HL-60/S4 treated with phorbol 12-myristate 13-acetate at 8.2 ng/mL for 4 days and 3 days (cell line): ENCODE measurements around the gene EXD3.

Source experiments
- in situ Hi-C: fragments of 300-500 bp; cut with MboI; formaldehyde crosslinking; loops from 2 replicates; pipeline ENCODE4 v1.15.0; 2022; ENCODE audit warnings: low sequenced_read_pairs

Gene EXD3

DNA sequence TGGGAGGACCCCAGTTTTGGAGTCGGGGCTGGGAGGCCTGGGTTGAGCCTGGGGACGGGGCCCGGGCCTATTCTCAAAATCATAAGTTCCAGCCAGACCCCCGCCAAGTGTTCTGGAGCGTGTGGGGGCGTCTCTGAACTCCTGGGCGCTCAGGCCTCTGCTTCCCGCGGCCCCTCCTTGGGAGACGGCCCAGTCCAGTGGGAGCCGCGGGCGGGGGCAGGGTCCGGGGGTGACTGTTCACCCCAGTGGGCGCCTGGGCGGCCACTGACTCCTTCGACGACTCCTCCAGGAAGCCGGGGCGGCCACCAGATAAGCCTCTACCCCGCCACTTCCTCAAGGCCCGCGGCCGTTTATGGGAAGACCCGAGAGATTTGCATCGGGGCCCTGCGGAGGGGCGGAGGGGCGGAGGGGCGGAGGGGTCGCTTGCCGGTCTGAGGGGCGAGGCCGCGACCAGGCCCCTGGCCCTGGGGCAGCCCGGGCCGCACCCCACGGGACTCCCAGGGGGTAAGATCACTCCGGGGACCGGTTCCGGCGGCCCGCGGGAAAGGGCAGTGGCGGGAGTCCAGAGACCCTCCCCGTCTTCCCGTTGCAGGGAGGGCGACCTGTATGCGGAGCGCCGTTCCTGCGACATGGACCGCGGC lies 144.8 kb downstream of the EXD3 start:
- in situ Hi-C loops, result no loop called here

DNA sequence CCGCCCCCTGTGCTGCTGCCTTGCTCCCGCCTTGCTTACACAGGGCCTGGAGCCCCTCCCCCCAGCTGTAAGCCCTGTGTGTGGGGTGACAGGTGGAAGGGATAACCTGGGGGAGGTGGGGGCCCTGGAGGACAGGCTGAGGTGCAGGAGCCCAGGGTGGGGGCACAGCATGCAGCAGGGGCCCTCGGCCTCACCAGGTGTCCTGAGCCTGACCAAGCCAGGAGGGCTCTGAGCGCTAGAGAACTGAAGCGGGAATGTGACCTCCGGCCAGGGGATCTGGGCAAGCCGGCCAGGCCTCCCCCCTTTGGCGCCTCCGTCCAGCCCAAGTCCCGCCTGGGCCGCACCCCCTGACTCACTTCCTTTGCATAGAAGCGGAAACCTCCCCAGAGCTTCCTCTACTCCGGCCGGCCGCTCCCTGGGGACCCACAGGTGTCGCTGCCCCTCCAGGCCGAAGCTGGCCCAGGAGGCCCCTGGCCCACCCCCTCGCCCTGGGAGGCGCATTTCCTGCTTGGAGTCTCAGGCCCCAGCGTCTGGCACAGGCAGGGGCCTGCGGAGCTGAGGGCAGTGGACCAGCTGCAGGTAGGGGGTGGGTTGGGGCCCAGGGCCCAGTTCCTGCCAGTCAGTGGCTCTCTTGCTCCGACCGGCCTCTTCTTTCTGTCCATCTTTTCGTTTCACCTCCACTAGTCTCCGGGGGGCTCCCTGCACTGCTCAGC lies 145.5 kb downstream of the EXD3 start, which contains the start of gene TOR4A:
Gene TOR4A (plus strand): TSS at position 398 of the 713 bp plus-strand sequence. CDS start 964 bp downstream, outside the sequence.
- in situ Hi-C loops, result no loop called here

- in situ Hi-C loops, result no loop called here
Observed at GRCh38 chr9:137276473-137277328, 146.3 kb downstream of the EXD3 start.

- in situ Hi-C loops, result no loop called here
Observed at GRCh38 chr9:137275588-137276472, 147.1 kb downstream of the EXD3 start.

DNA sequence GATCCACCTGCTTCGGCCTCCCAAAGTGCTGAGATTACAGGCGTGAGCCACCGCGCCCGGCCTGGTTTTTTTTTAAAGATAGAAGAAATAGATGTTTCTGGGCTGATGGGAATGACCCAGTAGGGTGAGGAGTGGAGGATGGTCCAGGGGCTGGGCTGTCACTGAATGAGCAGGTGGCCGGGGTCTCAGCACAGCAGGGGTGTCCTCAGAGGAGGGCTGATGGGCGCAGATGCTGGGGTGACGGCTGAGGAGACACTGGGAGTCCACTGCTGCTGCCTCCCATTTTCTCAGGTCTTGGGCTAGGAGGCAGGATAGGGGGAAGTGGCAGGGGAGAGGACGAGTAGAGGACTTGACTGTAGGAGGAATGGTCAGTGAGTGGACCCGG lies 147.8 kb downstream of the EXD3 start:
- in situ Hi-C loops, result no loop called here

DNA sequence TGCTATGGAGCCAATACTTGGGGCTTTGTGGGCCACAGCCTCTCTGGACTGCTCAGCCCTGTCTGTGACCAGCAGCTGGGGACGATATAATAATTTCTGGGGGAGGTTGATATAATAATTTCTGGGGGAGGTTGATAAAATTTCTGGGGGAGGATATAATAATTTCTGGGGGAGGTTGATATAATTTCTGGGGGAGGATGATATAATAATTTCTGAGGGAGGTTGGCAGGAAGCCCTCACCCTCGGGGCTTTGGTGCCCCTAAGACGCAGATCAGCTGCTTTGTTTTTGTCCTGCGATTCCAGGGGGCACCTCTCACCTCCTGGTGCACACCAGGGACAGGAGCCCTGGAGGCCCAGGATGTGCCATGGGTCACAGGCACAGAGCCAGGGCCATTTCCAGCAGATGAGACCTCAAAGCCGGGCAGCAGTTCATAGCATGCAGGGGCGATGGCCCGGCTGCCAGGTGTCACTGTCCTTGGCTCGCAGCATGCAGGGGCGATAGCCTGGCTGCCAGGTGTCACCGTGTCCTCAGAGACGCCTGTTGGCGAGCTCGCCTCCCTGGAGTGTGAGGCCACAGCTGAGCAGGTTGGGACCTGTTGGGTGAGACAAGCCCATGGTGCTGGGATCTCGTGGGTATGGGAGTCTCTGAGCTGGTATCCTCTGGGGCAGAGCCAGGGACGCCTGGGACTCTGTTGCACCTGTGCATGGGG lies 149.2 kb downstream of the EXD3 start:
- in situ Hi-C loops, result no loop called here

- in situ Hi-C loops, result no loop called here
Observed at GRCh38 chr9:137273095-137273490, 149.9 kb downstream of the EXD3 start.

GRCh38 chr9:137272241-137273094 lies 150.5 kb downstream of the EXD3 start:
- in situ Hi-C loops, result no loop called here

GRCh38 chr9:137271696-137272076 lies 151.3 kb downstream of the EXD3 start:
- in situ Hi-C loops, result no loop called here

GRCh38 chr9:137270929-137271695 lies 151.8 kb downstream of the EXD3 start:
- in situ Hi-C loops, result no loop called here

DNA sequence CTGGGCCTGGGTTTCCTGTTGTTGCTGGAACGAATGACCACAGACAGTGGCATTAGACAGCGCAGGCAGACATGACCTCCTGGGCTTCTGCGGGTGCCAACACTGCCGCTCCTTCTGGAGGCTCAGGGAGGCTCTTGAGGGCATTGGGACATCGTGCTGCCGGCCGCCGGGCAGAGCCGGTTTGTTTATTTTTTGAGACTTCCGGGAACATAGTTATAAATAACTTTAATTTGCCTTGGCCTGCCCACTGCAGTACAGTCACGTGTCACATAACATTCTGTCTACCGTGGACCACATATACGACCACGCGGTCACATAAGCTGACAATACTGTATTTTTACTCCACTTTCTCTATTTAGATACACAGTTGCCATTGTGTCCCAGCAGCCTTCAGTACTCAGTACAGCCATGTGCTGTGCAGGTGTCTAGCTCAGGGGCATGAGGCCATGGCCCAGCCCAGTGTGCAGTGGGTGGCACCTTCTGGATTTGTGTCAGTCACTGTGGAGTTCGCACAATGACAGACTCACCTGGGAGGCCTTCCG lies 153.7 kb downstream of the EXD3 start:
- in situ Hi-C loops, result no loop called here

- in situ Hi-C loops, result no loop called here
Observed at GRCh38 chr9:137268538-137269201, 154.3 kb downstream of the EXD3 start.

DNA sequence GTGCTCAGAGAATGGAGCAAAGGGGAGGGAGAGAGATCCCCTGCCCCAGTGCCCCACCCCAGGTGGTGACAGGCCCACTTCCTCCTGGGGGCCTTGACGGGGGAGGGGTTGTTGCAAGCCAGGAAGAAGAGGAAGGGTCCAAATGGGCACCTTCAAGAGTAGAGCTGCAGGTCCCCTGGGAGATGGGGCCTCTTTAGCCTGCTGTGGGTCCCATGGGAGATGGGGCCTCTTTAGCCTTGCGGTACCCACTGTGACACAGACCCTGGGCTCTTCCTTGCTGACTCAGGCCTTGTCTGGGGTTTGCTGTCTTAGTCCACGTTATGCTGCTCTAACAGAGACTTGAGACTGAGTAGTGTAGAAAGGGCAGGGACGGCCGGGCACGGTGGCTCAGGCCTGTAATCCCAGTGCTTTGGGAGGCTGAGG lies 155.0 kb downstream of the EXD3 start:
- in situ Hi-C loops, result no loop called here

GRCh38 chr9:137266585-137267453 lies 156.1 kb downstream of the EXD3 start:
- in situ Hi-C loops, result no loop called here

DNA sequence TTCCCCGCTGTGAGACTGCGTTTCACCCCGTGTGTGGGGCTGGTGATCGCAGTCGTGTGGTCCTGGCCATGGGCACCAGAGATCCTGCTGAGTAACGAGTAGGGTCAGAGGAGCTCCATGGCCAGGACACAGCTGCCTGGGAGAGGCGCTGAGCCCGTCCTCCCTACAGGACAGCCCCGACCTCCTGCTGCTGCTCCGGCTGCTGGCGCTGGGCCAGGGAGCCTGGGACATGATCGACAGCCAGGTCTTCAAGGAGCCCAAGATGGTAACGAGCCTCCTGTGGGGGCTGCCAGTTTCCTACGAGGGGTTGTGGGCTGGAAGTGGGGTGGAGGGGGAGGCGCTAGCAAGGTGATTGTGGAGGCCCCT lies 156.8 kb downstream of the EXD3 start:
- in situ Hi-C loops, result no loop called here

GRCh38 chr9:137265496-137266161 lies 157.3 kb downstream of the EXD3 start:
- in situ Hi-C loops, result no loop called here
